GM08714 (cell line): ENCODE data around the gene RAB11FIP3.

Experiments used
- H3K4me3 ChIP-seq: fragments of 200-500 bp; sonication (Bioruptor generic); 2 replicates; pipeline ENCODE4 v1.5.1; 2014; ENCODE audit warnings: mild to moderate bottlenecking, low read length, inconsistent platforms
- ZNF274 ChIP-seq: IDR thresholded peaks from 2 replicates; pipeline ENCODE4 v1.6.1; 2012; ENCODE audit warnings: mild to moderate bottlenecking, low read depth, low read length

RAB11FIP3 gene

GRCh38 chr16:536746-537145 lies 111.3 kb downstream of the RAB11FIP3 start:
- H3K4me3 ChIP-seq: no peak overlapping the region
- TF ChIP-seq ZNF274: no peak

GRCh38 chr16:537415-538335 lies 112.2 kb downstream of the RAB11FIP3 start:
- H3K4me3 ChIP-seq: no peak overlapping the region
- no peak for TF ChIP-seq ZNF274

- TF ChIP-seq ZNF274: no peak
- no peak overlapping the region for H3K4me3 ChIP-seq
These were observed 114.6 kb downstream of the RAB11FIP3 start for GRCh38 chr16:539901-540530.

- TF ChIP-seq ZNF274: no peak
- H3K4me3 ChIP-seq: no peak overlapping the region
These were observed 115.3 kb downstream of the RAB11FIP3 start for GRCh38 chr16:540645-541340.

GRCh38 chr16:543301-544164 lies 118.1 kb downstream of the RAB11FIP3 start:
- H3K4me3 ChIP-seq: no peak overlapping the region
- no peak for TF ChIP-seq ZNF274

- TF ChIP-seq ZNF274: no peak
- H3K4me3 ChIP-seq: no peak overlapping the region
These were observed 119.1 kb downstream of the RAB11FIP3 start for GRCh38 chr16:544517-544916.

GRCh38 chr16:546909-547770 lies 121.7 kb downstream of the RAB11FIP3 start:
- no peak for TF ChIP-seq ZNF274
- H3K4me3 ChIP-seq: no peak overlapping the region

GRCh38 chr16:548586-548985 lies 123.1 kb downstream of the RAB11FIP3 start:
- H3K4me3 ChIP-seq: no peak overlapping the region
- TF ChIP-seq ZNF274: no peak

- no peak for TF ChIP-seq ZNF274
These were observed 124.3 kb downstream of the RAB11FIP3 start for GRCh38 chr16:549544-550263.

GRCh38 chr16:551210-551609 lies 125.8 kb downstream of the RAB11FIP3 start:
- no peak overlapping the region for H3K4me3 ChIP-seq
- TF ChIP-seq ZNF274: no peak

More at GRCh38 chr16:549544-550263, 124.3 kb downstream of the RAB11FIP3 start:
- no peak overlapping the region for H3K4me3 ChIP-seq

- no peak for TF ChIP-seq ZNF274
- no peak overlapping the region for H3K4me3 ChIP-seq
These were observed 126.7 kb downstream of the RAB11FIP3 start for GRCh38 chr16:552171-552570.

- H3K4me3 ChIP-seq: no peak overlapping the region
- no peak for TF ChIP-seq ZNF274
These were observed 128.3 kb downstream of the RAB11FIP3 start for GRCh38 chr16:553601-554296.
